ENCODE results near the gene CCDC89.

DNA sequence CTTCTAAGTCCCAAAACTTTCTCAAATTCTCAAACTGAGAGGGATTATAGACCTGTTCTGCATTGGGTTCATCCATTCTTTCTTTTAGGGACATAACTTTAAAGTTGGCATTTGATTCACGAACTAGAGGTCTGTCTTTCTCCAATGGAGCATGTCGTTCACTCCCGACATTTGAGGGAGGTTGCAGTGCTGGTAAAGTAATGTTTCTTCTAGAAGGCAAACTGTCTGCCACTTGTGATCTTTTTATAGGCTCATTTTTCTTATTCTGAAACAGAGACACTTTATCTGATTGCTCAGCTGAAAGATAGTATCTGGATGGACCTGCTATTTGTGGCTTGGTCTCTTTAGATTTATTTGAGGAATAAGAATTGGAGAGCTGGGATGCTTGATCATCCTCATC is 40.4 kb upstream of the CCDC89 start:
- TF ChIP-seq, protein P1, sequence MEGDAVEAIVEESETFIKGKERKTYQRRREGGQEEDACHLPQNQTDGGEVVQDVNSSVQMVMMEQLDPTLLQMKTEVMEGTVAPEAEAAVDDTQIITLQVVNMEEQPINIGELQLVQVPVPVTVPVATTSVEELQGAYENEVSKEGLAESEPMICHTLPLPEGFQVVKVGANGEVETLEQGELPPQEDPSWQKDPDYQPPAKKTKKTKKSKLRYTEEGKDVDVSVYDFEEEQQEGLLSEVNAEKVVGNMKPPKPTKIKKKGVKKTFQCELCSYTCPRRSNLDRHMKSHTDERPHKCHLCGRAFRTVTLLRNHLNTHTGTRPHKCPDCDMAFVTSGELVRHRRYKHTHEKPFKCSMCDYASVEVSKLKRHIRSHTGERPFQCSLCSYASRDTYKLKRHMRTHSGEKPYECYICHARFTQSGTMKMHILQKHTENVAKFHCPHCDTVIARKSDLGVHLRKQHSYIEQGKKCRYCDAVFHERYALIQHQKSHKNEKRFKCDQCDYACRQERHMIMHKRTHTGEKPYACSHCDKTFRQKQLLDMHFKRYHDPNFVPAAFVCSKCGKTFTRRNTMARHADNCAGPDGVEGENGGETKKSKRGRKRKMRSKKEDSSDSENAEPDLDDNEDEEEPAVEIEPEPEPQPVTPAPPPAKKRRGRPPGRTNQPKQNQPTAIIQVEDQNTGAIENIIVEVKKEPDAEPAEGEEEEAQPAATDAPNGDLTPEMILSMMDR (IDR thresholded peaks at IDR 0.05), result no peak
- TF ChIP-seq POLR2A (IDR thresholded peaks at IDR 0.05), result no peak

Data from uterus (tissue), 2 donors.